ENCODE data around the gene RFFL. TPM values are rescaled to one million over a fixed set of nuclear protein-coding genes. Genes with fewer than 3 reads are reported as not detected.

Gene RFFL
- total and polyA plus RNA-seq, 2 donors (not counting 1 experiment from before 2014, with no cell fraction given), result 13.6 to 36.9 TPM

- Histone ChIP-seq H3K36me3 (replicated peaks in 1 of 2; ENCODE audit: control extremely low read depth in 1 of 2, control insufficient read depth in 1 of 2, extremely low read depth in 1 of 2, insufficient read depth in 2 of 2, low read length in 1 of 2) (no peaks in the 10 kb centered on the region), H3K4me3 (ENCODE audit: control extremely low read depth in 1 of 5, extremely low read depth in 1 of 5, insufficient read depth in 1 of 5, low read depth in 2 of 5, low read length in 4 of 5) (no peak overlapping the region), H3K4me2 (replicated peaks; ENCODE audit: low read depth, low read length, poor library complexity, severe bottlenecking) (no peak overlapping the region), H2AFZ (ENCODE audit: insufficient read depth, low read depth, low read length, poor library complexity, severe bottlenecking) (no peak overlapping the region), H3K4me1 (ENCODE audit: control insufficient read depth in 2 of 2, insufficient read depth in 2 of 2, low read length in 2 of 2) (peaks cover 19 to 20% of the 10 kb centered on the region in 2 donors), H3K27me3 (replicated peaks in 1 of 4; ENCODE audit: control extremely low read depth in 1 of 4, control insufficient read depth in 3 of 4, insufficient read depth in 4 of 4, low read length in 3 of 4) (no peaks in the 10 kb centered on the region), H3K79me2 (ENCODE audit: control insufficient read depth, insufficient read depth, low read length) (peaks cover 43% of the 10 kb centered on the region), H3K9ac (ENCODE audit: low read length) (no peak overlapping the region), H3K9me3 (ENCODE audit: control extremely low read depth in 1 of 3, control insufficient read depth in 2 of 3, insufficient read depth in 1 of 3, low read length in 2 of 3) (no peaks in the 10 kb centered on the region), H3K27ac (ENCODE audit: low read length in 2 of 2) (no peak overlapping the region), H4K20me1 (ENCODE audit: control insufficient read depth, insufficient read depth, low read length, poor library complexity, severe bottlenecking) (no peaks in the 10 kb centered on the region)
- intact Hi-C loops (cut with micrococcal nuclease), result loop anchor here (10.0 kb wide), 1 partner anchor 49 kb away; the partner anchor contains the start of gene RAD51D
- no peak for DNase-seq
- Mint-ChIP-seq H3K27me3 (no peaks in the 10 kb centered on the region), H3K4me3 (no peak overlapping the region), H3K27ac (no peak overlapping the region), H3K4me1 (peaks cover 42% of the 10 kb centered on the region), H3K9me3 (ENCODE audit: insufficient read depth) (no peaks in the 10 kb centered on the region)
- WGBS (ENCODE audit: insufficient coverage), result 100% methylated on average over 2 of the region's 4 CpGs
- no peak for TF ChIP-seq EZH2 (IDR thresholded peaks at IDR 0.05; ENCODE audit: borderline replicate concordance, insufficient read depth, low read depth, low read length, poor library complexity, severe bottlenecking)
- TF ChIP-seq, protein P1, sequence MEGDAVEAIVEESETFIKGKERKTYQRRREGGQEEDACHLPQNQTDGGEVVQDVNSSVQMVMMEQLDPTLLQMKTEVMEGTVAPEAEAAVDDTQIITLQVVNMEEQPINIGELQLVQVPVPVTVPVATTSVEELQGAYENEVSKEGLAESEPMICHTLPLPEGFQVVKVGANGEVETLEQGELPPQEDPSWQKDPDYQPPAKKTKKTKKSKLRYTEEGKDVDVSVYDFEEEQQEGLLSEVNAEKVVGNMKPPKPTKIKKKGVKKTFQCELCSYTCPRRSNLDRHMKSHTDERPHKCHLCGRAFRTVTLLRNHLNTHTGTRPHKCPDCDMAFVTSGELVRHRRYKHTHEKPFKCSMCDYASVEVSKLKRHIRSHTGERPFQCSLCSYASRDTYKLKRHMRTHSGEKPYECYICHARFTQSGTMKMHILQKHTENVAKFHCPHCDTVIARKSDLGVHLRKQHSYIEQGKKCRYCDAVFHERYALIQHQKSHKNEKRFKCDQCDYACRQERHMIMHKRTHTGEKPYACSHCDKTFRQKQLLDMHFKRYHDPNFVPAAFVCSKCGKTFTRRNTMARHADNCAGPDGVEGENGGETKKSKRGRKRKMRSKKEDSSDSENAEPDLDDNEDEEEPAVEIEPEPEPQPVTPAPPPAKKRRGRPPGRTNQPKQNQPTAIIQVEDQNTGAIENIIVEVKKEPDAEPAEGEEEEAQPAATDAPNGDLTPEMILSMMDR (IDR thresholded peaks at IDR 0.05), result no peak
- ATAC-seq (ENCODE audit: low read depth), result no peak
- ChIA-PET CTCF (interaction anchor here (0.9 to 1.5 kb wide), 4 partner anchors 12 to 64 kb away, joined by 3 to 4 read pairs (median 4); no protein-coding TSS in a partner anchor), POLR2A (no interaction called here)
Measured at GRCh38 chr17:35065880-35066279, 2.4 kb upstream of the RFFL start.

GRCh38 chr17:35064516-35065215 is 1.2 kb upstream of the RFFL start:
- ATAC-seq (ENCODE audit: low read depth) (no peak), DNase-seq (no peak)
- intact Hi-C loops (cut with micrococcal nuclease), result loop anchor here (5.0 to 10.0 kb wide), 2 partner anchors 50 to 52 kb away; partner anchors contain the start of gene RAD51D
- peaks cover 43% of the 10 kb centered on the region for H3K79me2 ChIP-seq (ENCODE audit: control insufficient read depth, insufficient read depth, low read length)
- H3K27ac Mint-ChIP-seq, result peak overlapping the region; percentile 20
- no peaks in the 10 kb centered on the region for H3K27me3 ChIP-seq (replicated peaks in 1 of 4; ENCODE audit: control extremely low read depth in 1 of 4, control insufficient read depth in 3 of 4, insufficient read depth in 4 of 4, low read length in 3 of 4)
- no peak for TF ChIP-seq EZH2 (IDR thresholded peaks at IDR 0.05; ENCODE audit: borderline replicate concordance, insufficient read depth, low read depth, low read length, poor library complexity, severe bottlenecking)
- TF ChIP-seq, protein P1 (IDR thresholded peaks at IDR 0.05), result no peak
- H3K36me3 ChIP-seq (replicated peaks in 1 of 2; ENCODE audit: control extremely low read depth in 1 of 2, control insufficient read depth in 1 of 2, extremely low read depth in 1 of 2, insufficient read depth in 2 of 2, low read length in 1 of 2), result no peaks in the 10 kb centered on the region
- no peak overlapping the region for H3K4me3 ChIP-seq (ENCODE audit: control extremely low read depth in 1 of 5, extremely low read depth in 1 of 5, insufficient read depth in 1 of 5, low read depth in 2 of 5, low read length in 4 of 5)
- no peaks in the 10 kb centered on the region for H3K27me3 Mint-ChIP-seq
- no peak overlapping the region for H3K9ac ChIP-seq (ENCODE audit: low read length)
- H3K4me3 Mint-ChIP-seq, result no peak overlapping the region
- H3K4me2 ChIP-seq (replicated peaks; ENCODE audit: low read depth, low read length, poor library complexity, severe bottlenecking), result no peak overlapping the region
- CTCF ChIA-PET, result interaction anchor here (0.6 to 3.4 kb wide), 13 partner anchors 15 to 66 kb away, joined by 3 to 25 read pairs (median 4); partner anchors contain the start of gene RAD51D
- POLR2A ChIA-PET, result interaction anchor here (0.7 kb wide), 1 partner anchor 30 kb away, joined by 4 read pairs; no protein-coding TSS in a partner anchor
- H3K9me3 ChIP-seq (ENCODE audit: control extremely low read depth in 1 of 3, control insufficient read depth in 2 of 3, insufficient read depth in 1 of 3, low read length in 2 of 3), result no peaks in the 10 kb centered on the region
- H2AFZ ChIP-seq (ENCODE audit: insufficient read depth, low read depth, low read length, poor library complexity, severe bottlenecking), result no peak overlapping the region
- peaks cover 17 to 18% of the 10 kb centered on the region in 2 donors for H3K4me1 ChIP-seq (ENCODE audit: control insufficient read depth in 2 of 2, insufficient read depth in 2 of 2, low read length in 2 of 2)
- no CpG with 5 or more reads among the region's 3 CpGs for WGBS (ENCODE audit: insufficient coverage)
- no peak overlapping the region for H3K27ac ChIP-seq (ENCODE audit: low read length in 2 of 2)
- H3K9me3 Mint-ChIP-seq (ENCODE audit: insufficient read depth), result no peaks in the 10 kb centered on the region
- peaks cover 37% of the 10 kb centered on the region for H3K4me1 Mint-ChIP-seq
- H4K20me1 ChIP-seq (ENCODE audit: control insufficient read depth, insufficient read depth, low read length, poor library complexity, severe bottlenecking), result no peaks in the 10 kb centered on the region

All from B cell (primary cell).